ENCODE results near the gene MYH14.
"Not testable (repeated sequence)": the region's sequence is repeated elsewhere in the genome, so short reads cannot be mapped to it uniquely, and the experiment has no call there.

MYH14 gene

GRCh38 chr19:50337031-50337430 is 133.6 kb downstream of the MYH14 start:
- not testable (repeated sequence) for DNase-seq

GRCh38 chr19:50340331-50340730 is 136.9 kb downstream of the MYH14 start:
- no peak for DNase-seq

- DNase-seq, result no peak
Observed at GRCh38 chr19:50341091-50341564, 137.7 kb downstream of the MYH14 start.

GRCh38 chr19:50344661-50345318 is 141.4 kb downstream of the MYH14 start:
- DNase-seq, result no peak

- DNase-seq, result not testable (repeated sequence)
Observed at GRCh38 chr19:50347089-50347581, 143.7 kb downstream of the MYH14 start.

- no peak for DNase-seq
Observed at GRCh38 chr19:50349277-50350057, 146.0 kb downstream of the MYH14 start.

- no peak for DNase-seq
Observed at GRCh38 chr19:50352242-50352641, 148.8 kb downstream of the MYH14 start.

GRCh38 chr19:50353487-50353880 is 150.1 kb downstream of the MYH14 start:
- DNase-seq, result not testable (repeated sequence)

GRCh38 chr19:50356691-50357177 is 153.3 kb downstream of the MYH14 start:
- DNase-seq, result no peak

- DNase-seq, result peak; percentile 33
Observed at GRCh38 chr19:50357178-50358100, 154.0 kb downstream of the MYH14 start.

GRCh38 chr19:50358483-50359327 is 155.3 kb downstream of the MYH14 start:
- DNase-seq, result no peak

- no peak for DNase-seq
Observed at GRCh38 chr19:50359328-50359818, 156.0 kb downstream of the MYH14 start.

Data from NCI-H226 (cell line).